Measurements from ENCODE around the gene SLC35F6.
"Not testable (repeated sequence)": the region's sequence is repeated elsewhere in the genome, so short reads cannot be mapped to it uniquely, and the experiment has no call there.

Gene SLC35F6

GRCh38 chr2:26730549-26731344 is 33.3 kb upstream of the SLC35F6 start:
- DNase-seq, result no peak

- DNase-seq, result no peak
Observed at GRCh38 chr2:26731714-26732113, 32.4 kb upstream of the SLC35F6 start.

GRCh38 chr2:26732446-26732845 is 31.6 kb upstream of the SLC35F6 start:
- DNase-seq, result no peak

- no peak for DNase-seq
Observed at GRCh38 chr2:26733413-26733812, 30.7 kb upstream of the SLC35F6 start.

- DNase-seq, result no peak
Observed at GRCh38 chr2:26735097-26735496, 29.0 kb upstream of the SLC35F6 start.

- no peak for DNase-seq
Observed at GRCh38 chr2:26735883-26736588, 28.0 kb upstream of the SLC35F6 start.

GRCh38 chr2:26737221-26737620 is 26.9 kb upstream of the SLC35F6 start:
- DNase-seq, result no peak

- no peak for DNase-seq
Observed at GRCh38 chr2:26738481-26738880, 25.6 kb upstream of the SLC35F6 start.

GRCh38 chr2:26739514-26739913 is 24.6 kb upstream of the SLC35F6 start:
- no peak for DNase-seq

- no peak for DNase-seq
Observed at GRCh38 chr2:26740346-26740745, 23.7 kb upstream of the SLC35F6 start.

- DNase-seq, result no peak
Observed at GRCh38 chr2:26740890-26741302, 23.2 kb upstream of the SLC35F6 start.

- DNase-seq, result no peak
Observed at GRCh38 chr2:26742048-26742770, 21.9 kb upstream of the SLC35F6 start.

GRCh38 chr2:26743852-26744251 is 20.2 kb upstream of the SLC35F6 start:
- DNase-seq, result no peak

- no peak for DNase-seq
Observed at GRCh38 chr2:26744953-26745352, 19.1 kb upstream of the SLC35F6 start.

GRCh38 chr2:26745609-26746327 is 18.3 kb upstream of the SLC35F6 start:
- peak; percentile 72 for DNase-seq

- no peak for DNase-seq
Observed at GRCh38 chr2:26746934-26747333, 17.1 kb upstream of the SLC35F6 start.

GRCh38 chr2:26749787-26750420 is 14.2 kb upstream of the SLC35F6 start:
- not testable (repeated sequence) for DNase-seq

GRCh38 chr2:26750467-26750866 is 13.6 kb upstream of the SLC35F6 start:
- not testable (repeated sequence) for DNase-seq

- no peak for DNase-seq
Observed at GRCh38 chr2:26752656-26753055, 11.4 kb upstream of the SLC35F6 start.

- DNase-seq, result no peak
Observed at GRCh38 chr2:26754539-26754938, 9.5 kb upstream of the SLC35F6 start.

GRCh38 chr2:26754972-26755670 is 9.0 kb upstream of the SLC35F6 start:
- DNase-seq, result no peak

GRCh38 chr2:26756337-26756736 is 7.7 kb upstream of the SLC35F6 start:
- DNase-seq, result no peak
